ENCODE measurements around the gene U2AF1L4.

U2AF1L4 gene

GRCh38 chr19:35745328-35746086 is at the start of gene U2AF1L4, which contains the start of gene PSENEN:
TSS of gene U2AF1L4 (minus strand) at chr19:35745418. CDS start at chr19:35745391, 27 bp downstream.
TSS of gene PSENEN (plus strand) at chr19:35745651. CDS start at chr19:35745931, 280 bp downstream.
- DNase-seq = peak; percentile 90

- DNase-seq = no peak
These were observed 48.4 kb upstream of the U2AF1L4 start for GRCh38 chr19:35793381-35794165.

GRCh38 chr19:35792888-35793287 is 47.7 kb upstream of the U2AF1L4 start:
- DNase-seq = no peak

GRCh38 chr19:35792312-35792711 is 47.1 kb upstream of the U2AF1L4 start:
- DNase-seq = no peak

- no peak for DNase-seq
These were observed 46.6 kb upstream of the U2AF1L4 start for GRCh38 chr19:35791814-35792279.

GRCh38 chr19:35790981-35791813 is 46.0 kb upstream of the U2AF1L4 start:
- no peak for DNase-seq

GRCh38 chr19:35789978-35790944 is 45.0 kb upstream of the U2AF1L4 start:
- DNase-seq = no peak

GRCh38 chr19:35789195-35789977 is 44.2 kb upstream of the U2AF1L4 start:
- DNase-seq = no peak

GRCh38 chr19:35788205-35788960 is 43.2 kb upstream of the U2AF1L4 start:
- DNase-seq = no peak

GRCh38 chr19:35787227-35787799 is 42.1 kb upstream of the U2AF1L4 start:
- DNase-seq = no peak

- DNase-seq = no peak
These were observed 41.3 kb upstream of the U2AF1L4 start for GRCh38 chr19:35786299-35787160.

GRCh38 chr19:35785339-35785627 is 40.1 kb upstream of the U2AF1L4 start:
- no peak for DNase-seq

- no peak for DNase-seq
These were observed 39.5 kb upstream of the U2AF1L4 start for GRCh38 chr19:35784503-35785338.

- DNase-seq = no peak
These were observed 38.5 kb upstream of the U2AF1L4 start for GRCh38 chr19:35783469-35784434.

GRCh38 chr19:35782589-35782988 is 37.4 kb upstream of the U2AF1L4 start:
- no peak for DNase-seq

- DNase-seq = no peak
These were observed 36.4 kb upstream of the U2AF1L4 start for GRCh38 chr19:35781650-35782049.

- no peak for DNase-seq
These were observed 35.5 kb upstream of the U2AF1L4 start for GRCh38 chr19:35780717-35781116.

All from NCI-H2081 treated with DMSO at 0.1 percent for 48 hours (cell line).